Stomach (tissue), 9 donors: ENCODE measurements around the gene LTB4R. TPM values are rescaled to one million over a fixed set of nuclear protein-coding genes. Genes with fewer than 3 reads are reported as not detected.

Source experiments
- DNase-seq, 2 donors: peaks; one replicate each; pipeline versions ENCODE4 v3.0.0 to v3.0.0-alpha.2; 2013 to 2019
- H3K27ac ChIP-seq, 5 donors: fragments of 200-600 bp in 4 of 5; sonication (generic) in 4 of 5; one replicate each; pipeline ENCODE4 v1.5.1; 2013 to 2019; ENCODE audit warnings: mild to moderate bottlenecking in 1 of 5, moderate library complexity in 1 of 5
- H3K27me3 ChIP-seq, 3 donors: fragments of 200-600 bp; sonication (generic); one replicate each; pipeline ENCODE4 v1.5.1; 2017 to 2019; ENCODE audit warnings: mixed run types in 1 of 3
- H3K36me3 ChIP-seq, 4 donors: fragments of 200-600 bp; sonication (generic); 1 replicate in 3 of 4; 2 replicates in 1 of 4; pipeline ENCODE4 v1.5.1; 2016 to 2019
- H3K4me1 ChIP-seq, 4 donors: fragments of 200-600 bp; sonication (generic); one replicate each; pipeline ENCODE4 v1.5.1; 2016 to 2019
- H3K4me3 ChIP-seq, 4 donors: fragments of 200-600 bp; sonication (generic) in 3 of 4; one replicate each; pipeline ENCODE4 v1.5.1; 2016 to 2019; ENCODE audit warnings: mild to moderate bottlenecking in 1 of 4
- H3K9me3 ChIP-seq, 4 donors: fragments of 200-600 bp; sonication (generic); one replicate each; pipeline ENCODE4 v1.5.1; 2016 to 2019
- CTCF ChIP-seq, 7 experiments: fragments of 450-650 bp in 4 of 7; fragments of 200-600 bp in 3 of 7; sonication (generic) in 3 of 7; IDR thresholded peaks; one replicate each; pipeline ENCODE4 v1.5.1; 2016 to 2019; ENCODE audit warnings: antibody characterized with exemption in 7 of 7, control low read depth in 2 of 7, mild to moderate bottlenecking in 1 of 7
- EP300 ChIP-seq: sonication (generic); formaldehyde crosslinking; IDR thresholded peaks from one replicate; pipeline ENCODE4 v1.6.1; 2017; ENCODE audit warnings: antibody characterized with exemption
- POLR2A ChIP-seq, 4 donors: fragments of 450-650 bp; IDR thresholded peaks; one replicate each; pipeline ENCODE4 v1.6.1; 2016; ENCODE audit warnings: antibody characterized with exemption in 4 of 4, control low read depth in 2 of 4, mild to moderate bottlenecking in 1 of 4, moderate library complexity in 1 of 4
- POLR2AphosphoS5 ChIP-seq, 3 donors: sonication (generic); formaldehyde crosslinking; IDR thresholded peaks; one replicate each; pipeline ENCODE4 v1.6.1; 2016; ENCODE audit warnings: antibody characterized with exemption in 3 of 3
- WGBS, 5 donors: extraction: QIAGEN DNeasy Blood & Tissue Kit in 3 of 5; methylation state at CpG; one replicate each; pipeline versions ENCODE4 v1.1.5 to v1.1.7; 2013 to 2018; 5-methylcytosine and 5-hydroxymethylcytosine counted together
- intact Hi-C: fragments of 100-400 bp; cut with DNase I; formaldehyde crosslinking; loops from one replicate; pipeline ENCODE4 v1.15.1; 2023; ENCODE audit warnings: low total_unique reads
- polyA plus RNA-seq, 3 donors: library from polyadenylated mRNA; stranded (reverse); fragments of 200-250 nt; gene quantifications; one replicate each; pipeline ENCODE4 v1.2.3, GENCODE V29; 2013
- total RNA-seq, 5 donors: library from RNA; depleted of rRNA; stranded (reverse); fragments of >200 nt; gene quantifications; one replicate each; pipeline versions ENCODE4 v1.1.0 to v1.2.3, GENCODE V29; 2014 to 2016
- donor health status: healthy with polysubstance abuse.
- donor health status: Bipolar disorder and iron deficiency.
- donor health status: healthy.

LTB4R gene
- total and polyA plus RNA-seq, 8 donors: 1.4 to 92.8 (median 21.6) TPM; not detected in 1

- Histone ChIP-seq H3K27me3 (peaks cover 0 to 9% (median 0%) of the 10 kb centered on the region in 3 donors), H3K27ac (no peak overlapping the region), H3K4me3 (no peak overlapping the region), H3K9me3 (no peaks in the 10 kb centered on the region), H3K36me3 (peaks cover 0 to 5% (median 0%) of the 10 kb centered on the region in 4 donors), H3K4me1 (peaks cover 0 to 24% (median 4%) of the 10 kb centered on the region in 4 donors)
- DNase-seq: no peak
- TF ChIP-seq POLR2AphosphoS5 (IDR thresholded peaks at IDR 0.05): no peak
- no peak for TF ChIP-seq CTCF (IDR thresholded peaks at IDR 0.05)
- TF ChIP-seq POLR2A (IDR thresholded peaks at IDR 0.05): no peak
- no peak for TF ChIP-seq EP300
- intact Hi-C loops: no loop called here
- WGBS, 5 donors: 75 to 83% (median 77%) methylated on average over 5 to 6 of the region's 6 CpGs
Observed at GRCh38 chr14:24324024-24324423, 12.7 kb downstream of the LTB4R start.

- Histone ChIP-seq H3K27me3 (no peaks in the 10 kb centered on the region), H3K4me1 (peaks cover 0 to 31% (median 4%) of the 10 kb centered on the region in 4 donors), H3K27ac (no peak overlapping the region), H3K9me3 (no peaks in the 10 kb centered on the region), H3K4me3 (no peak overlapping the region), H3K36me3 (peaks cover 0 to 5% (median 0%) of the 10 kb centered on the region in 4 donors)
- DNase-seq: no peak
- TF ChIP-seq CTCF (IDR thresholded peaks at IDR 0.05) (no peak), POLR2AphosphoS5 (IDR thresholded peaks at IDR 0.05) (no peak), EP300 (no peak), POLR2A (IDR thresholded peaks at IDR 0.05) (no peak)
- intact Hi-C loops: no loop called here
- 78 to 83% (median 80%) methylated on average over 5 of the region's 5 CpGs for WGBS, 5 donors
Observed at GRCh38 chr14:24325041-24325530, 13.8 kb downstream of the LTB4R start.

GRCh38 chr14:24325963-24326362 is 14.7 kb downstream of the LTB4R start:
- no peak overlapping the region for H3K27ac ChIP-seq

GRCh38 chr14:24327303-24327702 is 16.0 kb downstream of the LTB4R start:
- Histone ChIP-seq H3K36me3 (no peaks in the 10 kb centered on the region), H3K4me3 (no peak overlapping the region), H3K4me1 (peaks cover 7 to 47% (median 14%) of the 10 kb centered on the region in 4 donors), H3K27ac (peak overlapping the region in 1 of 5 donors; percentile 42), H3K27me3 (no peaks in the 10 kb centered on the region), H3K9me3 (no peaks in the 10 kb centered on the region)
- DNase-seq: no peak
- WGBS, 5 donors: 70 to 92% (median 83%) methylated on average over 2 of the region's 2 CpGs
- no peak for TF ChIP-seq POLR2AphosphoS5 (IDR thresholded peaks at IDR 0.05)
- no peak for TF ChIP-seq CTCF (IDR thresholded peaks at IDR 0.05)
- no peak for TF ChIP-seq EP300
- no peak for TF ChIP-seq POLR2A (IDR thresholded peaks at IDR 0.05)
- intact Hi-C loops: no loop called here

More at GRCh38 chr14:24325963-24326362, 14.7 kb downstream of the LTB4R start:
- intact Hi-C loops: no loop called here
- DNase-seq: no peak
- no peaks in the 10 kb centered on the region for H3K27me3 ChIP-seq
- H3K4me1 ChIP-seq: peaks cover 0 to 35% (median 4%) of the 10 kb centered on the region in 4 donors
- H3K36me3 ChIP-seq: peaks cover 0 to 5% (median 0%) of the 10 kb centered on the region in 4 donors
- no peak overlapping the region for H3K4me3 ChIP-seq
- TF ChIP-seq EP300: no peak
- TF ChIP-seq POLR2AphosphoS5 (IDR thresholded peaks at IDR 0.05): no peak
- TF ChIP-seq CTCF (IDR thresholded peaks at IDR 0.05): no peak
- TF ChIP-seq POLR2A (IDR thresholded peaks at IDR 0.05): no peak
- no peaks in the 10 kb centered on the region for H3K9me3 ChIP-seq
- 79 to 89% (median 83%) methylated on average over 8 to 9 of the region's 9 CpGs for WGBS, 5 donors
